Stimulated activated CD4-positive, alpha-beta T cell treated with anti-CD3 and anti-CD28 coated beads, Interleukin-4, amount 100 ng/mL, for 24 hours (primary cell): ENCODE data around the gene PLD1.
"Not testable (repeated sequence)": the region's sequence is repeated elsewhere in the genome, so short reads cannot be mapped to it uniquely, and the experiment has no call there.

Experiments
- DNase-seq: peaks from one replicate; pipeline ENCODE4 v3.0.0-alpha.2; 2020

The PLD1 gene

DNA sequence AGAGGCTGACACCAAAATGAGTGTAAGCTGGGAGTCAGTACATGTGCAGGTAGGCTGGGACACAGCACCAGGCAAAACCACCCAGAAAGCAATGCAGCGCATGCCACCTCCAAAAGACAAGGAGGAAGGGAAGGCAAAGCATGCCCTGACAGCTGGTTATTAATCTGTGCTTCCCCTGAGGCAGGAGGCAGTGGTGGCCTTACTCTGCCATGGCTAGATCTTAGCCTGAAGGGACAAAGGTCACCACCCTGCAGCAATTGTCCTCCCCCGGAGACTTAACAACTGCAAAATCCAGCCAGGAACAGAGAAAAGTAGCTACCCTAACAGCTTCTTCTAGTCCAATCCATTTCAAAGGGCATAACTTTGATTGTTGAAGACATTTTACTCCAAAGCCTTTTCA, 73.7 kb downstream of the PLD1 start:
- no peak for DNase-seq

DNA sequence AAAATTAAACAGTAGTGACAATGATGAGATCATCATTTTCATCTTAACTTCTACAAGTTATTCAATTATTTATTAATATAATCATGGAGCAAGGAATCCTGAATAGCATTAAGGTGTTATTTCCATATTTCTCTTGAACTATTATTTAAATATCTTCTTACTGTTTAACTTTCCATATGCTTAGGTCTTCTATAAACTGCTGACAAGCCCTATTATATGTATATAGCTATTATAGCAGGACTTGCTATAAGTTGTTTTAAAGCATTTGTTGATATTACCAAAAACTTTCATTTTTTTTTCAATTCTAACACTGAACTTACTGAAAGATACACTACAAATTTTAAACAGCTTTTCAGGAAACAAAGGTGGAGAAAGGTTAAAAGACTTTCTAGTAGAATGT, 76.7 kb downstream of the PLD1 start:
- no peak for DNase-seq

DNA sequence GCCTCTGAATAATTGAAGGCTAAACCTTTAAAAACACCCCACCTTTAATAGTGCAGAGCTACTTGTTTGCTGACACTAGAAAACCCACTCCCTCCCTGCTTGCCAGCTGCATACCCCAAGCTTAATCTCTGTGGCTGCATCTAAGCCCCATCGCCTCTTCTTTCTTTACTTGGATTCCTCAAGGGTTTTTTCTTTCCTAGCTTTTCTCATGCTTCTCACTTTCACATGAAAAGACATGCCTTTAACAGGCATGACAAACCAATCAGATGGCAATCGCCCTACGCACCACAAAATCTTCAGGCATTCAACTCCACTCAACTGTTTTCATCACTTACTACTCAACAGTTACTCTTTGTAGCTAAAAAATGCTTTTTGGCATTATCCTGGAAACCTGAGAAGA, 77.5 kb downstream of the PLD1 start:
- no peak for DNase-seq

DNA sequence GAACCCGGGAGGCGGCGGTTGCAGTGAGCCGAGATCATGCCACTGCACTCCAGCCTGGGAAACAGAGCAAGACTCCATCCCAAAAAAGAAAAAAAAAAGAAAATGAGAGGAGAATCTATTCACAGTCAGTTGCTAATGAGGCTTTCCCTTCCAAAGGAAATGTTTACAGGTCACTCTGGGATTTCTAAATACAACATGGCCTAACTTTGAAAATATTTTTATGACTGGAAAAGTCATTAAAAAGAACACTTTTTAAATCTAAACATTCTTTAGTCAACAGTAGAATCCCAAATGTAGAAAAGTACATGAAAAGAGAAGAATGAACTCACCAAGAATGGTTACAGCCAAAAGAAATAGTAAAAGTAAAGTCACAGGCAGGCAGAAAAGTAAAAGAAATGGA, 78.6 kb downstream of the PLD1 start:
- no peak for DNase-seq

DNA sequence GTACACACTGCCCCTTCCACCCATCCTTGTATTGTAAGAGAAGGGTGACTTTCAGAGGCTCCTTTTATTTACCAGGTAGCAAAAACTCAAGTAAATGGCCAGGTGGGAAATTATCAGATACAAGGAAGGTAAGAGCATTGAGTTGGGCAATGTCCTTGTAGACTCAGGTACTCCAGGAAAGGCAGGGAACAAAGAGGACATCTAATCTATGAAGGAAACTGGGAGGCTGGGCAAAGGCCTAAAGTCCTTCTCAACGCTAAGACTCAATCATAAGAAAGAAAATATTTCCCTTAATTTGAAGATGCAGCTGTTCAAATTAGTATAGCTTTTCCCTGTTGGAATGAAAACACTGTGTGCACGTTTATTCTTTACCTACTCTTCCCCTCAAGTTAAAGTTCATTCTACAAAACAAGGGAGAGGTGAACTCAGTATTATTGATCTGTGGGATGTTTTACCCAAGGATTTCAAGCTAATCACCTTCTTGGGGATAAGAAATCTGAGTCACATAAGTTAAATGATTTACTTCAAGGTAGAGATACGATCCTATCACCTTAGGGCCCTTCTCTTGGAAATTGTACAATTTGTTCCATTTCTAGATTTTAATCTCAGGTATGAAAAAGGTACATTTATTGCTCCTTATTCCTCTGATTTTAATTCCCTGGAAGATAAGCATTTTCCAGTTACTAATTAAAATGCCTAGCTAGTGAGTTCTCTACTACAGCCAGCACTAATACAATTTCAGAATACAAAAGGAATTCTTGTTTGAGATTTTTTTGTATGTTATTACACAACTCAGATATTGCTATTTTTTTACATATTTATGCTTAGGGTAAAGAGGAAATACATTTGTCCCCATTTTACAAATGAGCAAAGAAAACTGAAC, 80.6 kb downstream of the PLD1 start:
- no peak for DNase-seq

DNA sequence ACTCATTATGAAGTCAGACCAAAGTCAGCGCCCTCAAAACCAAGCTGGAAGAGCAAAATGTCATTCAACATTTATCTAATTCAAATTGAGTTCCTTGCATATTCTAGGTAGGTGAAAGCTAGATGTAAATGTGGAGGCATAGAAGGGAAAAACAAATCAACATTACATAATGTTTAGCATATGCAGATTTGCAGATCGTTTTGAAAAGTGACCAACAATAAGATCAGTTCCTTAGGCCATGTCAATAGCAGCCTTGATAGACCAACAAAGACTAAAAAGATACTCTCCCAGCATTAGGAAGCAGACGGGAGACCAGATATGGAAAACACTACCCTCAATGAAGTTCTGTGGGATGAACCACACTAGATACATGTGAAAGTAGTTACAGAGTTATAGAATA, 83.0 kb downstream of the PLD1 start:
- no peak for DNase-seq

DNA sequence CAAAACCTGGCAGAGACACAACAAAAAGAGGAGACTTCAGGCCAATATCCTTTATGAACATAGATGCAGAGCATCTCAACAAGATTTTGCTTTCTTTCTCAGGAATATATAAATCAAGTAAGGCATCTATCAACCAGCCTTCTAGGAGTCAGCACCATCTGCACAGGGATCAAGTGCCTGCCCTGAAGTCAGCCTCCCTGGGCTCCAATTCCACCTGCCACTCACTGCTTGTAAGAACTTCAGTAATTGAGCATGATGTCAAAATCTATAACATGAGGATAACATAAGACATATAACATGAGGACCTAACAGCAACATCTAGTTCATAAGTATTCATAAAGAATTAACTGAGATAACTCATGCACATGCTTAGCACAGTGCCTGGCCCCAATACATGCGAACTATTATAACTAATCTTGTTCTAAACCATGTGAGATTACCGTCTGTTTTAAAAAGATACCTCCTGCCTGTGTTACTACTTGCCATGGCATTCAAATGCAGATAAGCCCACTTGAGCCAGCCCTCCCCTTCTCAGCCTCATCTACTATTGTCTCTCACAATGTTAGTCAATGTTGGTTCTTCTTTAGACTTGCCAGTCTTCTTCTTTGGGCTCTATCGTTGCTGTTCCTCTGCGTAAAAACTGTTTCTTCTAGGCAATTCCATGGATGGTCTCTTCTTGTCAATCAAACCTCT, 91.6 kb downstream of the PLD1 start:
- DNase-seq: no peak

DNA sequence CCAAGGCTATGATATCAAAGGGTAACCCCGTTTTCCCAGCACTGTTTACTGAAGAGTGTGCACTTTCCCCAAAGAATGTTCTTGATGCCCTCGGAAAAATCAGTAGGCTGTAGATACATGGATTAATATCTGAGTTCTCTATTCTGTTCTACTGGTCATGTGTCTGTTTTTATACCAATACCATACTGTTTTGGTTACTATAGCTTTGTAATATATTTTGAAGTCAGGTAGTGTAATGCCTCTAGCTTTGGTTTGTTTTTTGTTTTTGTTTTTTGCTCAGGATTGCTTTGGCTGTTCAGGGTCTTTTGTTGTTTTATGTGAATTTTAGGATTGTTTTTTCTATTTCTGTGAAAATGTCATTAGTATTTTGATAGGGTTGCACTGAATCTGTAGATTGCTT, 95.1 kb downstream of the PLD1 start:
- DNase-seq: no peak

DNA sequence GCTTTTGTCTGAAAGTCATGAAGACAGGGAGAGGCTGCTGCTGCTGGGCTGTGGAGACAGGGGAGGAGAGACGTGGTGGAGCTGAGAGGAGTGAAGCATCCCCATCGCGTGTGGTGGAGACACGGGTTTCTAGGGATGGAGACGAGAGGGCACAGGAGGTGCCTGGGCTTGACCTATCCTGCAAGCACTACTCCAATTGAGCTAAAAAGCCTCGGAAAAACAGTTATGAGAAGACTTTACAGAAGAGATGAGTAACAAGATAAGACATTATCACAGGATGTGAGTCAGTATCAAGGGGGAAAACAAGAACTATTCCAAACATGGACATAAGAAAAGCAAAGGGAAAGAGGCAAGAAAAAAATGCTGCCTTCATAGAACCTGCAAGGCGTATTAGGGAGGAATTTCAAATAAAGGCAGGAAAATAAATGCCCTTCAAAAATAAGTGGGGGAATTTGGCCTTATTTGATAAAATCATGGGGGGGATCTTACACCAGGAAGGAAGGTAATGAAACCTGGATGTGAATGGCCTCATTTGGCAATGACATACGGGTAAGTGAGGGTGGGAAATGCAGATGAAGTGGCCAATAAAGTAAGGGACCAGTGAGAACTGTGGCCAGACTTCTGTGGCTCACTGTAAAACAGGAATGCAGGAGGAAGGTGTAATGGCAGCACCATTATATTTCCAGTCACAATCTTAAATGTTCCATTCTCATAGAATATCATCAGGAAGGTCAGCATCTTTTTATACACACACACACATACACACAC, 97.9 kb downstream of the PLD1 start:
- DNase-seq: no peak

DNA sequence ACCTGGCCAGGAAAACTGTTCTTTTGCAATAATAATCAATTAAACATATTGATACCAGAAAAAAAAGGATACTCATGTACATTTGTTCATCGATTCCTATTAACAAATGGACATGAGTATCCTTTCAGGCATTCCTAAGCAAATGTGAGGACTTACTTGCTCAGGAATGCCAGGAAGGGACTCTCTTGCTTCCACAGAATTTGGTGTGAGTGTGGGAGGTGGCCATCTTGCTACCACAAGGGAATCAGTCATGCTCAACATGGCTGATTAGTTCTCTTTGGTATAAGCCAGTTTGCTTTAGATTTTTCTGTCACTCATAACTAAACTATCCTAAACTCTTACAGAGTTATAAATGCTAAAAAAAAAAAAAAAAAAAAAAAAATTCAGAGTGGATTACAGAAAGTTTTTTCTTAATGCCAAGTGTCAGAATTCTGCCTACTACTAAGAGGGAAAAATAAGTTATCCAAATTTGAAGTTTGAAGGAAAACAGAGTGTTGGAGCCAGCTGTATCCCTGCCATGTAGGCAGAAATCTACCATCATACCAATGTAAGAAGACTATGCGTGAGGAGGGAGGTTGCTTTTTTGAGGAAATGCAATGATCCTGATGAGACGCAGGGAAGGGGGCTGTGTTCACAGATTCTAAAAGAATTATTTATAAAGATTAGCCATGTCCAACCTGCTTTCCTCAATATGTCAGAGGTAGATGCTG, 98.7 kb downstream of the PLD1 start:
- no peak for DNase-seq

DNA sequence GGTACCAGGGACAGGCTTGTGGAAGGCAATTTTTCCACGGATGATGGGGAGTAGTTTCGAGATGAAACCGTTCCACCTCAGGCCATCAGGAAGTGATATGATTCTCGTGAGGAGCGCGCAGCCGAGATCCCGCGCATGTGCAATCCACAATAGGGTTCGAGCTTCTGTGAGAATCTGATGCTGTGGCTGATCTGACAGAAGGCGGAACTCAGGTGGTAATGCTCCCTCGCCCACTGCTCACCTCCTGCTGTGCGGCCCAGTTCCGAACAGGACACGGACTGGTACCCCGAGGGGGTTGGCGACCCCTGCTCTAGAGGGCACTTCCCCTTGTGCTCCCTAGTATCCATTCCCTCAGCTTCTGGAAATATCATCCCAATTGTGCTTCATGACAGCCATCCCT, 99.9 kb downstream of the PLD1 start:
- no peak for DNase-seq

DNA sequence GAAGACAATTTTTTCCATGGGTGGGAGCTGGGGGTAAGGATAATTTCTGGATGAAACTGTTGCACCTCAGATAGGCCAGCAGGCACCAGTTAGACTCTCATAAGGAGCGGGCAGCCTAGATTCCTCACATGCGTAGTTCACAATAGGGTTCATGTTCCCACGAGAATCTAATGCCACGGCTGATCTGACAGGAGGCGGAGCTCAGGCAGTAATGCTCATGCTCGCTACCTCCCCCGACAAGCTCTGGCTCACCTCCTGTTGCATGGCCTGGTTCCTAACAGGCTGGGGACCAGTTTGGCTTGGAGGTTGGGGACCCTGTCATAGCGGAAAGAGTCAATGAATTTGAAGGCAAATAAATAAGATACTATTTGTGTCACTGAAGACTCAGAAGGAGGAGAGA, 105.5 kb downstream of the PLD1 start:
- DNase-seq: no peak

DNA sequence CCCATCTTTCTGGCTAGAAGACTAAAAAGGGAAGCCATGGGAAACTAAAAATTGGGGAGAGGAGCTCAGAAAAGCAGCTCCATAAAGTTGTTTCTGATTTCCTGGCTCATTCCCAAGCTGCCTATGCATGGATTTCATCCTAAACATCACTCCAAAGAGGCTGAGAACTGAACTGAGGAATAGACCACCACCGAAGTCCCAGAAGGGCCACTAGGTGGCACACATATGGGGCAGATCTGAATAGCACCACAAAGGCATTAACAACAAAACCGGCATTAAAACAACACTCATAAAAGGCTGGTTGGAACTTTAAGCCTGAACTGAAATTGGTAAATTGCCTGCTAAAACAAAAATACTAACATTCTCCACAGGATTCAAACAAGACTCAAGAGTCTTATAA, 106.3 kb downstream of the PLD1 start:
- DNase-seq: peak; percentile 14

DNA sequence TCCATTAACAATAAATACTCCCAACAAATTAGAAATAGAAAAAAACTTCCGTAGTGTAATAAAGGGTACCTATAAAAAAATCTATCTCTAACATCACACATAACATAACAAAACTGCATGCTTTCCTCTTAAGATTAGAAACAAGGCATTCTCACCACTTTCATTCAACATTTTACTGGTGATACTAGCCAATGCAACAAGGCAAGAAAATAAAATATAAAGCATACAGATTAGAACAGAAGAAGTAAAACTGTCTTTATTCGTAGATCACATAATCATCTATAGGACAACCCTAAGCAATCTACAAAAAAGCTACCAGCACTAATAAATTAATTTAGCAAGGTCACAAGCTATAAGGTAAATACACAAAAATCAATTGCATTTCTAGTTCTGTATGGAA, 107.1 kb downstream of the PLD1 start:
- no peak for DNase-seq

DNA sequence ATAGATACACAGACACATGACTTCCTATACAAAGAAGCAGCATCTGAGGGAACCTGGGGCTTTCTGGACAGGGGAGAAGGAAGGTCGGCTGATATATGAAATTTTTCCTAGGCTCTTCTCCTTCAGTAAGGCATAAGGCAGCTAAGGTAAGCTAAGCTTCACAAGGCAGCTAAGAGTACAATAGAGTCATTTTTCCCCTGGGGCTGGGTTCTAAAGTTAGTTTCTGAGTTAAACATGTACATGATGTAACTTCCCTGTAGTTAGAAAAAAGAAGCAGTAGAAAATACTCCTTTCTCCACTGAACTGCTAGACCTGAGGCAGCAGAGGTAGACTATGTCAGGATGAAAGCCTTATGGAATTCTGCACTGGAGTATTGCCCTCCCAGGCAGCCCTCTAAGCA, 109.6 kb downstream of the PLD1 start:
- no peak for DNase-seq

DNA sequence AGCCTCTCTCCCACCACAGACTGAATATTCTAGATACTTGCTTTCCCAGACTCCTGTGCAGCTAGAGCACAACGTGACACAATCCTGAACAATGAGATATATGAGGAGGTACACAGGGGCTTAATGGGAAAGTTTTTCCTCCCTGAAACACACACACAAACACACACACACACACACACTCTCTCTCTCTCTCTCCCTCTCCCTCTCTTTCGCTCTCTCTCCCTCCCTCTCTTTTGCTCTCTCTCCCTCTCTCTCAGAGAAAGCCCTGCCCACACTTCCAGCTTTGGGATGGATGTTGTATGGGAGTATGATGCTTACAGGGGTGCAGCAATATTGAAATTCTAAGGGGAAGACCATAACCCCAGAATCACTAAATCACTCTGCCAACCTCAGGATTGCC, 110.1 kb downstream of the PLD1 start:
- no peak for DNase-seq

DNA sequence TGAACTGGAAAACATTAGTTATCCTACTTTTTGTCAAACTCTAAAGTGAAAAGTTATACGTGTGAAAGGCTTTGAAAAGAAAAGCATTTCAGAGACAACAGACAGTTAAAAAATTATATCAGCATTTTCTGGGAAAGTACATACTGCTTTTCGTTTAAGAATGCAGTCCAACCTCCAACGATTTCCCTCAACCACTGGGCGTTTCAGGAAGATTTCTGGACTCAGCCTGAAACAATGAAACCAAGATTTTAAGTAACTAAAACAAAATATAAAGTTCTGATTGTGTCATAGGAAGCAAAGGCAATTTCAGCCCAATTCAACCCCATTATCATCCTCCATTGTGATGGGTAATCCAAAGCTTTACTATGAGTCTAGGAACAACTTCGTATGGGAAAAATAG, 110.7 kb downstream of the PLD1 start:
- DNase-seq: no peak

DNA sequence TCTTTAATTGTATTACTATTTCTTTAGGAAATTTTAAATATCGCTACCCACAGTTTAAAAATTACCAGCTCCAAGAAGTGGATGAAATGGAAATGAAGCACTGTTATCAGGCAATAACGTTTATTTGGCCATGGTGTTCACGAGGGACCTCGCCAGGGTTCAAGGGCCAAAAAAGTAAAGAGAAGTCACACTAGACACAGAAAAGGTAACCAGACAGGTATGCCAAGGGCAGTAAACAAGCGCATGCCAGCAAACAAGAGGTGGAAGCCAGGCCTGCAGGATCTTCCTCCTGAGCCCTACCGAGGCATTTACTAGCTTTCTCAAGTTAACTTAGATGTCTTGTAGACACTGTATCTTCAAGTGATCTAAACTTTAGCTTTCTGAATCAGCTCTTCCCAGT, 113.5 kb downstream of the PLD1 start:
- no peak for DNase-seq

DNA sequence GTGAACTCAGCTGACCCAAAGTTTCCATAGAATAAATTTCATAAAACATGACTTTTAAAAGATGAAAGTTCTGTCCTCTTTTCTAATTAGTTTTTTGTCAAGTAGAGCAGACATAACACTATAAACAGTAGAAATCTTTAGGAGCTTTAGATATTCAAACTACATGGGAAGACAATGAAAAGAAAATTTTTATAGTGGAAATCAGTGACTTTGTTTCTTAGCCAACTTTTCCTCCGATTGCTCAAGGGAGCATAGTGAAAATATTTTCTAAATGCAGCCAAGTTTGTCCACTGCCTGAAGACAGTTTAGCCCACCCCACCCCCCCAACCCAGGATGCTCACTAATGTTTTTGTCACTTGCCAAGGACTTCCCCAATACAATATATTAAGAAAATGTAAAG, 114.9 kb downstream of the PLD1 start:
- no peak for DNase-seq

DNA sequence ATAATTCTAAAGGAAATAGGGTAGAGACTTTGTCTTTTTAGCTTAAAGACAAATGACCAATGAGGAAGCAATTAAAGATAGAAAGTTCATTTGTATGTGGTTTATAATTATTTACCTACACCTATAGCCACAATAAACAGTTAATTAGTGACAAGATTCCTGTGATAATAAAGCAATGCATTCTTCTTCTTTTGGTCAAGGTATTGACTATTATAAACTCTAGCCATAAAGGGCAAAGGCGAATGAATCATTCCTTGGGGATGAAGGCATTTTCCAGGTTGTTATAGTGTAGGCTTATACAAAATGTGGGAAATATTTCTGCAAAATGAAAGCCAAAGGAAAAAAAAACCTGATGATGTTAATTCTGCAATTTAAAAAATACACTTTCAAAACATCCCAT, 115.4 kb downstream of the PLD1 start:
- DNase-seq: no peak

DNA sequence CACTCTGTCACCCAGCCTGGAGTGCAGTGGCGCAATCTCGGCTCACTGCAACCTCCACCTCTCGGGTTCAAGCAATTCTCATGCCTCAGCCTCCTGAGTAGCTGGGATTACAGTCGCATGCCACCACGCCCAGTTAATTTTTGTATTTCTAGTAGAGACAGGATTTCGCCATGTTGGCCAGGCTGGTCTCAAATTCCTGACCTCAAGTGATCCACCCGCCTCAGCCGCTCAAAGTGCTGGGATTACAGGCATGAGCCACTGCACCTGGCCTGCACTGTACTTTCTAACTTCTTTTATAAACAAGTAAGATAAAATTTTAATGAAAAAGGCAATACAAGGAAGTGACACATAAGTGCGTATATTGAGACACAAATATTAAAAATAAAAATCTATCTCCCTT, 117.7 kb downstream of the PLD1 start:
- DNase-seq: not testable (repeated sequence)

DNA sequence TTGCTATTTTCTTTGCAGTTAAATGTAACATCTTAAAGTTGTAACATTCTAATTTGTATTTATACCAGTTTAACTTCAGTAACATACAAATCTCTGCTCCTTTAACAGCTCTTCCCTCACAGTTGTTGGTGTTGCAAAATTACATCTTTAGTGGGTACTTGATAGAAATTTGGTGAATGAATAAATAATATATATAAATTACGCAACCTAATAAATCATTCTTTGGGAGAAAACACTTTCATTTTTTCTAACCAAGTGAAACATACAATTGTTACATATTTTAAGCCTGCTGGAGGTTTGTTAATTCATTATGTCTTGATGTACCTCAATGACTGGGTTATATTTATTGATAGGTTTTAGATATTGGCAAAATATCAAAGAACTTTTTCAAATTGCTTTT, 118.8 kb downstream of the PLD1 start:
- DNase-seq: no peak

DNA sequence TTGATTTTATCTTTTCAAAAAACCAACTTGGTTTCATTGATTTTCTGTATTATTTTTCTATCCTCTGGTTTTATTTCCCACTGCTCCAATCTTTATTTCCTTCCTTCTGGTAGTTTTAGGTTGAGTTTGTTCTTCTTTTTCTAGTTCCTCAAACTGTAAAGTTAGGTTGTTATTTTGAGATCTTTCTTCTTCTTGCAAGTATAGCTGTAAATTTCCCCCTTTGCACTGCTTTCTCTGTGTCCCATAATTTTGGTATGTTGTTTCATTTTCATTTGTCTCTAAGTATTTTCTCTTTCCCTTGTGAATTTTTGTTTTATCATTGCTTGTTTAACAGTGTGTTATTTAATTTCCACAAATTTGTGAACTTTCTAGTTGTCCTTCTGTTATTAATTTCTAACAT, 120.0 kb downstream of the PLD1 start:
- DNase-seq: no peak
